ENCODE data around the gene BCAS1.

GRCh38 chr20:54020868-54021267, 49.5 kb downstream of the BCAS1 start:
- TF ChIP-seq EZH2phosphoT487 (IDR thresholded peaks at IDR 0.05; ENCODE audit: low read length): no peak
- TF ChIP-seq, protein P1, sequence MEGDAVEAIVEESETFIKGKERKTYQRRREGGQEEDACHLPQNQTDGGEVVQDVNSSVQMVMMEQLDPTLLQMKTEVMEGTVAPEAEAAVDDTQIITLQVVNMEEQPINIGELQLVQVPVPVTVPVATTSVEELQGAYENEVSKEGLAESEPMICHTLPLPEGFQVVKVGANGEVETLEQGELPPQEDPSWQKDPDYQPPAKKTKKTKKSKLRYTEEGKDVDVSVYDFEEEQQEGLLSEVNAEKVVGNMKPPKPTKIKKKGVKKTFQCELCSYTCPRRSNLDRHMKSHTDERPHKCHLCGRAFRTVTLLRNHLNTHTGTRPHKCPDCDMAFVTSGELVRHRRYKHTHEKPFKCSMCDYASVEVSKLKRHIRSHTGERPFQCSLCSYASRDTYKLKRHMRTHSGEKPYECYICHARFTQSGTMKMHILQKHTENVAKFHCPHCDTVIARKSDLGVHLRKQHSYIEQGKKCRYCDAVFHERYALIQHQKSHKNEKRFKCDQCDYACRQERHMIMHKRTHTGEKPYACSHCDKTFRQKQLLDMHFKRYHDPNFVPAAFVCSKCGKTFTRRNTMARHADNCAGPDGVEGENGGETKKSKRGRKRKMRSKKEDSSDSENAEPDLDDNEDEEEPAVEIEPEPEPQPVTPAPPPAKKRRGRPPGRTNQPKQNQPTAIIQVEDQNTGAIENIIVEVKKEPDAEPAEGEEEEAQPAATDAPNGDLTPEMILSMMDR (IDR thresholded peaks at IDR 0.05; ENCODE audit: low read length): no peak
